NCI-H82 (cell line): Measurements from ENCODE around the gene CIITA.

Source experiments
- DNase-seq: peaks from one replicate; lab custom pipeline; 2025; lab: John Stamatoyannopoulos, UW

The CIITA gene

GRCh38 chr16:10849736-10850477 lies 27.1 kb upstream of the CIITA start:
- no peak for DNase-seq

- no peak for DNase-seq
Observed at GRCh38 chr16:10850478-10850850, 26.5 kb upstream of the CIITA start.

GRCh38 chr16:10851512-10851911 lies 25.5 kb upstream of the CIITA start:
- no peak for DNase-seq

DNA sequence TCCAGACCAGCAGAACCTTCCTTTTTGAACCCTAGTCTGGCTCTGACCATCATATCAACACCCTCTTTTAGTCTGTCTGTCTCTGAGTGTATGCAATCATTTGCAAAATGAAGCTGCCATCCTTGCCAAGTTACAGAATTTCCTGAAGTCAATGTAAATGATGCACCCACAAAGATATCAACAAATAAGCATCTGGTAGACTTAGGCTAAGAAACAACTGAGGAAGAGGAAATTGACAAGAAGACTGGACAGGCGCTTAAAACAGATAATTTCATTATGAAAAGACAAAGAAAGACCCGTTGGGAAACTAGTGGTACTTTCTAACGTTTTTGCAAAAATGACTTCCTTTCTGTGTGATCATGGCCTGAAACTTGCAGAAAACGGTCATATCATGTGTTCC lies 24.7 kb upstream of the CIITA start:
- DNase-seq: no peak

GRCh38 chr16:10852948-10853347 lies 24.1 kb upstream of the CIITA start:
- DNase-seq: no peak

- no peak for DNase-seq
Observed at GRCh38 chr16:10856042-10856441, 21.0 kb upstream of the CIITA start.

DNA sequence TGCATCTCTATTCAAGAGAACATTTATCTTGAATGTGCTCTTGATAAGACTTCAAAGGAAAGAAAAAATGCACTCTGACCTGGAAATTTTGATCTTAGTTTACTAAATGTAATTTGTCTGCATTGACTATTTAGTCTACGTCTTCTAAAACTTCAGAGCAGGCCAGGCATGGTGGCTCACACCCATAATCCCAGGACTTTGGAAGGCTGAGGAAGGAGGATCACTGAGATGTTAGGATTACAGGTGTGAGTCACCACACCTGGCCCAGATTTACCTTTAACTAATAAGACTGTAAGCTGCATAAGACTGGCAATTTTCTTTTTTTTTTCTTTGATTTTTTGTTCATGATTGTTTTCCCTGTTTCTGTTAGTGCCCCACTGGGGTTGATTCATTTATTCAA lies 18.8 kb upstream of the CIITA start:
- DNase-seq: no peak

- DNase-seq: no peak
Observed at GRCh38 chr16:10859020-10859419, 18.0 kb upstream of the CIITA start.

DNA sequence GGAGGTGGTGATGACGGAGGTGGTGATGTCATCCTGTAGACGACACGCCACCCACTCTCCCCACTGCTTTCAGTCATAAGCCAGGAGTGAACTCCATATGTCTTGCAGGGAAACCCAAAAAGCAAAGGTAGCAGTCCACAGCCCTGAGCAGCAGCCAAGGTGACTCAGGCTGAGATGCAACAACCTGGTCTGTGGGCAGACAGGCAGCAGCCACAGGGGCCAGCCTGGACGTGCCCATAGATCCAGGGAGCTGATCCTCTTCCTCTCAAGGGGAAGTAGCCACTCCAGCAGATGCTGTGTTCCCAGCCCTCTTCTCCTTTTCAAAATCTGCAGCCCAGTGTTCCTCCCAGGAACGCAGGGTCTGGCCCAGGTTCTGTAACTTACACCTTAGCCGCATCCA lies 17.3 kb upstream of the CIITA start:
- no peak for DNase-seq

- no peak for DNase-seq
Observed at GRCh38 chr16:10862438-10862837, 14.6 kb upstream of the CIITA start.

DNA sequence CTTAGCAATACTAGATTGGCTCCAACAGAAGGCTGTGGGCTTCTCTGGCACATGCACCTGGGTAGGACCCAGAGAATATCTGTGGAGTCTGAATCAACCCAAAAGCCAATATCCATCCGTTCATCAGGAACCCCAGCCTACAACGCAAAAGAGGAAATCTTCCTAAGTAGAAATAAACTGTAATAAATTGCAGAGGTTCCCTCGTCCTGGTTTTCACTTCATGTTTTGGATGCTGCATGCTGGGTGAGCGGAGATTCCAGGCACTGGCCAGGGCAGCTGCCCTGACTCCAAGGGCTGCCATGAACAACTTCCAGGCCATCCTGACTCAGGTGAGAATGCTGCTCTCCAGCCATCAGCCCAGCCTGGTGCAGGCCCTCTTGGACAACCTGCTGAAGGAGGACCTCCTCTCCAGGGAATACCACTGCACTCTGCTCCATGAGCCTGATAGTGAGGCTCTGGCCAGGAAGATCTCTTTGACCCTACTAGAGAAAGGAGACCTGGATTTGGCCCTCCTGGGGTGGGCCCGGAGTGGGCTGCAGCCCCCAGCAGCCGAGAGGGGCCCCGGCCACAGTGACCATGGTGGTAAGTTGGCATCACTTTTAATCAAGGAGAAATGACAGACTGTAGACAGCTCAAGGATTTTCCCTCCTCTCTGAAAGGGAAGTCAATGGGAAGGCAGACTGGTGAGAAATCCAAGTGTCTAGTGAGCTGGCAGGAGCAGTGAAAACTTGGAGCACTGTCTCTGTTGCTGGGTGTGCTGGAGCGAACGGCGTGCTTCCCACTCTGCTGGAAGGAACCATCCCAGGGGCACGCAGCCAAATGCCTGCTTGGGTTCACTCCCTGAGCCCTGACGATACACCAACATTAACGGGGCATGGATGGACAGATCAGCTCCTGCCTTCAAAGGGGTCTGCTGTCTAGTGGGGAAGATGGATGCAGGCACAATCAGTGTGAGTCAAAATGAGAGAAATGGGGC lies 10.7 kb upstream of the CIITA start:
- DNase-seq: no peak

DNA sequence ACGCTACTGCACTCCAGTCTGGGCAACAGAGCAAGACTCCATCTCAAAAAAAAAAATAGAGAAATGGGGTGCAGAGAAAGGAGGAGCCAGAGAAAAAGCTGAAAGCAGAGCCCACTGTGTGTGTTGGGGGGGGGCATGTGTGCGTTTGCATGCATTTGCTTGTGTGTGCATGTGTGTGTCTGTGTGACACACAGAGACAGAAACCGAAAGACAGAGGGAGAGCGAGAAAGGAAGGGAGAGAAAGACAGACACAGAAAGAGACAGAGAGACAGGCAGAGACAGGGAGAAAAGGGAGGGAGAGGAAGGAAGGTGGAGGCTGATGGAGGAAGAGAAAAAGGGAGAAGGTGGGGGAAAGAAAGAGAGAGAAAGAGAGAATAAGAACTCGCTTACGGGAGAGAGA lies 9.8 kb upstream of the CIITA start:
- no peak for DNase-seq

DNA sequence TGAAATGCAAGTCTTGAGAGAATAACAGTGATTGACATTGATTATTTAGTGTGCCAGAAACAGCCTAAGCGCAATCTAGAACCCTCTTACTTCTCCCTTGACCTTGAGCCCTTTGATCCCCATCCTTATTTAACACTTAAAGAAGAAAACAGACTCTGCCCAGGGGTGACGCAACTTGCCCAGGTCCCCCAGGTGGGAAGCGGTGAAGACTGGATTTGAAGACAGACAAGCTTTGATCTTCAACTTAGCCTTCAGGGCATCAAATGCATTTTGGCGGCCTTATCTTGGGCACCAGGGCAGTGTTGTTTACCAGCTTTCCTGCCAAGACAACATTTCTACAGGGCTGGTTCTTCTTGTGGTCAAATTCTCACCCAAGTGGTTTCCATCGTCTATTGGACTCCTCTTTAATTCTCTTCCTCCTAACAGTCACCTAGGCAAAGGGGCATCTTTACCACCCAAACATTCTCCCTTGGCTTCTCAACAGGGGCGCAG lies 8.9 kb upstream of the CIITA start:
- no peak for DNase-seq

GRCh38 chr16:10868596-10869469 lies 8.2 kb upstream of the CIITA start:
- no peak for DNase-seq

DNA sequence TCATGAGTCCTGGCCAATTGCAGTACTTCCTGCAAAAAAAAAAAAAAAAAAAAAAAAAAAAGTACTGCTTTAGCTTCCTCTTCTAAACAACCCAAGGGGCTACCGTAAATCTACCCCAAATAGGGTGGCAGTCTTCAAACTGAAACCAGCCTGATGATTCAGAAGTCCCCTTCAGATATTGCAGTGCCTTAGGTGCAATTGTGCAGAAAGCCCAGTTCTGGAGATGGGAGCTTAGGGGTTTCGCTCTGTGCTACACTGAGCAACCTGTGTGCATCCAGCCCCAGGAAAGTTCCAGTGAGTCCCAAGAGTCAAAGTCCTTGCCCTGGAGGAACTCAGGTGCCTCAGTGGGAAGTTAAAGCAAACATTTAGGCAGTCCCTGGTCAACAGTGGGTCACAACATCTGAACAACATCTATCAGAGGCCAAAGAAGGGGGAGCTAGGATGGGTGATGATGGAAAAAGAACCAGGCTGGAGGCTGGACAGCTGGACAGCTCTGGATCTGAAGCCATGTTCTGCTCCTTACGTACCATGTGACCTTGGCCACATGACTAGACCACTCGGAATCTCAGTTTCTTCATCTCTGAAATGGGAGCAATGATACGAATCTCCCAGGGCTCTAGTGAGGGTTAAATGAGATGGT lies 6.7 kb upstream of the CIITA start:
- no peak for DNase-seq

- DNase-seq: no peak
Observed at GRCh38 chr16:10870808-10871156, 6.2 kb upstream of the CIITA start.

- peak; percentile 24 for DNase-seq
Observed at GRCh38 chr16:10871157-10871991, 5.6 kb upstream of the CIITA start.

- no peak for DNase-seq
Observed at GRCh38 chr16:10876315-10876714, 687 bp upstream of the CIITA start.

- DNase-seq: peak; percentile 39
Observed at GRCh38 chr16:10877472-10877946, 507 bp downstream of the CIITA start.

DNA sequence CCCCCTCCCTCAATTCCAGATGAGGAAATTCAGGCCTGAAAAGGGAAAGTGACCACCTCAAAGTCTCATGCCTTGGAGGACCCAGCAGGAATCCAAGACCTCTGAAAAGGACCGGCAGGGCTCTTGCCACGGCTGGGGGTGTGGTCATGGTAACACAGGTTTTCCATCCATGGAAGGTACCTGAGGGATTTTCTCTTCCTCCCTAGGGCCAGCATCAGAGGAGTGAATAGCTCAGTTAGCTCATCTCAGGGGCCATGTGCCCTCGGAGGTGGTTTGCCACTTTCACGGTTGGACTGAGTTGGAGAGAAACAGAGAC lies 1.3 kb downstream of the CIITA start:
- no peak for DNase-seq
